Upper lobe of left lung (tissue), 4 donors: ENCODE measurements around the gene FGR.

ENCODE experiments used
- EP300 ChIP-seq, 4 donors: sonication (generic); formaldehyde crosslinking; IDR thresholded peaks; one replicate each; pipeline ENCODE4 v1.5.1; 2017; ENCODE audit warnings: antibody characterized with exemption in 4 of 4, control low read depth in 2 of 4
- POLR2A ChIP-seq, 4 donors: fragments of 450-650 bp; IDR thresholded peaks; one replicate each; pipeline ENCODE4 v1.5.1; 2016 to 2017; ENCODE audit warnings: antibody characterized with exemption in 4 of 4, mild to moderate bottlenecking in 2 of 4
- POLR2AphosphoS5 ChIP-seq, 2 donors: sonication (generic); formaldehyde crosslinking; IDR thresholded peaks; one replicate each; pipeline ENCODE4 v1.5.1; 2017; ENCODE audit warnings: antibody characterized with exemption in 2 of 2
- TF ChIP-seq, protein P1 (sequence below), 6 experiments: fragments of 450-650 bp in 4 of 6; fragments of 200-600 bp in 2 of 6; sonication (generic) in 2 of 6; IDR thresholded peaks; one replicate each; pipeline ENCODE4 v1.5.1; 2016 to 2019; ENCODE audit warnings: antibody characterized with exemption in 6 of 6

DNA sequence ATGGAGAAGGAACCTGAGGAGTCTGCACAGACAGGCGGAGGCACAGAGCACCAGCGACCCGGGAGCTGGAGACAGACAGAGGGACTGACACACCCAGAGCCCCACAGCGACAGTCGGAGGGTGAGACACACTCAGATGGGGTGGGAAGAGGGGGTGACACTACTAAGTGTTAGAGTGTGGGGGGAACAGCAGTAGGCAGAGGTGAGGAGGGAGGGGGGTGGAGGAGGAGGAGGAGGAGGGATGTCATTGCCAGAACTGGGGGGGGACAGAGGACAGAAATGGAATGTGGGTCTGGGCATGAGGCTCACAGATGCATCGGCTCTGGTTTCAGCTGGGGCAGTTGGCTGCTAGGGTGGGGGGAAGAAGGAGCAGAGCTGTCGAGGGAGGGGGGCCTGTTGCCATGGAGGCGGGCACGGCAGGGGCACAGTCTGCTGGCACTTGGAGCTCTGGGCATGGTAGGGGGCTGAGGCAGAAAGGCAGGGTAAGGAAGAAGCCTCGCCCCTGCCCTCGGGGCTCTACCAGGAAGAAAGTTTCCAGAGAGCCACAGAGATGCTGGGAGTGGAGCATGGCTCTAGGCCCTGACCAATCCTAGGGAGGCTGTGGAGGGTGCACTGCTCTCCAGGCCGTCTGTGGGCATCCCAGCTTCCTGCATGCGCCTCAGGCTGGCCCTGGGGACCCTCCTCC lies 68.4 kb downstream of the FGR start:
- TF ChIP-seq POLR2A (IDR thresholded peaks at IDR 0.05) = no peak
- TF ChIP-seq, protein P1, sequence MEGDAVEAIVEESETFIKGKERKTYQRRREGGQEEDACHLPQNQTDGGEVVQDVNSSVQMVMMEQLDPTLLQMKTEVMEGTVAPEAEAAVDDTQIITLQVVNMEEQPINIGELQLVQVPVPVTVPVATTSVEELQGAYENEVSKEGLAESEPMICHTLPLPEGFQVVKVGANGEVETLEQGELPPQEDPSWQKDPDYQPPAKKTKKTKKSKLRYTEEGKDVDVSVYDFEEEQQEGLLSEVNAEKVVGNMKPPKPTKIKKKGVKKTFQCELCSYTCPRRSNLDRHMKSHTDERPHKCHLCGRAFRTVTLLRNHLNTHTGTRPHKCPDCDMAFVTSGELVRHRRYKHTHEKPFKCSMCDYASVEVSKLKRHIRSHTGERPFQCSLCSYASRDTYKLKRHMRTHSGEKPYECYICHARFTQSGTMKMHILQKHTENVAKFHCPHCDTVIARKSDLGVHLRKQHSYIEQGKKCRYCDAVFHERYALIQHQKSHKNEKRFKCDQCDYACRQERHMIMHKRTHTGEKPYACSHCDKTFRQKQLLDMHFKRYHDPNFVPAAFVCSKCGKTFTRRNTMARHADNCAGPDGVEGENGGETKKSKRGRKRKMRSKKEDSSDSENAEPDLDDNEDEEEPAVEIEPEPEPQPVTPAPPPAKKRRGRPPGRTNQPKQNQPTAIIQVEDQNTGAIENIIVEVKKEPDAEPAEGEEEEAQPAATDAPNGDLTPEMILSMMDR (IDR thresholded peaks at IDR 0.05) = no peak
- TF ChIP-seq POLR2AphosphoS5 (IDR thresholded peaks at IDR 0.05) = no peak
- TF ChIP-seq EP300 (IDR thresholded peaks at IDR 0.05) = no peak
